Endothelial cell of hepatic sinusoid (primary cell): ENCODE results near the gene ZDHHC22.

Experiments
- in situ Hi-C: cut with HindIII; loops from 2 replicates; pipeline ENCODE4 v1.10.0; 2017; ENCODE audit warnings: low sequenced_read_pairs

The ZDHHC22 gene

DNA sequence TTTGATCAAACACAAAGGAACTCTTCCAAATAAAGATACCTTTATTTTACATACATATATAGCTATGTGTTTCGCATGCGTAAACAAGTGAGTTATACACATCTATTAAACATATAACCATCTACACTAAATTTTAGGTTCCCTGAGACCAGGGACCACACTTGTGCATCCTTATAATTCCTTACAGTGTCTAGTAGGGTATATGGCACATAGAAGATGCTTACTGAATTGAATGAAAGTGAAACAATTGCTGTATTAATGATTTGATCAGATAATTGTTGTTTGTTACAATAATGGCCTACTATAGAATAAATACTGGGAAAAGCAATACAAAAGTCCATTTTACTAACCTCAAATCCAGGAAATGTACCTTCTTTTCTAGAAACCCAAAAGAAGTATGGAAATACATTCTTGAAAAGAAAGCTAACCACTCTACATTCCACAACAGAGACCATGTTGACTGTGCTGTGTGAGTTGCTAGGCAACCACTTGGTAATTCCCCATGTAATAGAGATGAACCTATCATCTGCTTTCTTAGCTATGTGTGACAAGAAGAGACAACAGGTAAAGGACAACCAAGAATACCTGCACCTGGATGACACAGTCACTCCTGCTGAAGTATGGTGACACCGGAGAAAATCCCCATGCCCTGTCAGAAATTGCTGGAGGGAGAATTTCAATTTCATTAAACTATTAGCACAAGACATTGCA lies 55.4 kb downstream of the ZDHHC22 start:
- in situ Hi-C loops = no loop called here

DNA sequence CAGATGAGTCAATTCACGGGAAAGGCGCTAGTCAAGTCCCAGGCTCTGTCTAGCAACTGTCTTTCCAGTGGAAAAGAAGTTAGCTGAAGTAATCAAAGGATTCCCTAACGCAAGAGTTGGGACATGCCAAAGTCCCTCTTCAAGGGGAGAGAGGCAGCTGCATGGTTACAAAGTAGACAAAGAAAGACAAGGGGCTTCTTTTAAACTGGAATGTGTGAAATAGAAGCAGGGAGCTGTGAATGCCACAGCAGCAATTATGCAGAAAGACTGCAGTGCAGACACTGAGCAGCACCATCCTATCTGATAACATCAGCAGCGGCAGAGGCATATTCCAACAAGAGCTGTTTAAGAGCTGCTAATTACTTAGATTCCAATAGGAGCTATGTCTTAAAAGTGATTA lies 56.1 kb downstream of the ZDHHC22 start:
- in situ Hi-C loops = no loop called here

DNA sequence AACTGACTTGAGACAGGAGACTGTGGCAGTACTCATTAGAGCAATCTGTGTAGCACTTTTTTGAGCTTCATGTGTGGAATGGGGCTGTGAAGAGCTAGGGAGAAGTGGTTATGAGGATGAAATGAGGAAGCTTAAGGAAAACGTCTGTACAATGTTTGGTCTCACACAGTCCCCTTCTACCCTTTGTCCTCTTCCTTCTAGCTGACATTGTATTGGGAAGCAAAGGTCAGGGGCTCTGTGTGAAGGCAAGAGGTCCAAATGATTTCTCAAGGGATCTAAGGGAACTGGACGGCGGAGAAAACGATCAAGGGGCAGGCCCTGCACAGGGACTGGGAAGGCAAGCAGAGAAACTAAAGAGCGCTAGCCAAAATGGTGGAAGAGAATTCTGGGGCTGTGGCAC lies 56.6 kb downstream of the ZDHHC22 start:
- in situ Hi-C loops = no loop called here

DNA sequence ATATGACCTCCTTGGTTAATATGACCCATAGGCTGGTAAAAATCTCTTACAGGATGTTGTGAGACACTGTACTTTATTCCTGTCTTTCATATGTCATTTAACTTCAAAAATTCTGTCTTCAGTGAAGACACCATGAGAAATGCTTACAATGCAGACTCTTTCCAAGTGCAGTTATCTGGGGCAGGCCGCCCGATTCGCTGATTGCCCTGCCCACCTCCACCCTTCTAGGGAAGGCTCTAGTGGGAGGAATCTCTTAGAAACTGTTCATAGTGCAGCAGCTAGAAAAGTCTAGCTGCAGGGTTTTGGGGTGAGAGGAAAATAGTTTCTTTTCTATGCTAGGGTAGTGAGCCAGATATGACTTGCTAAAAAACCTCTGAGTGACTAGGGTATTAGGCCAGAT lies 58.5 kb downstream of the ZDHHC22 start:
- in situ Hi-C loops = no loop called here

DNA sequence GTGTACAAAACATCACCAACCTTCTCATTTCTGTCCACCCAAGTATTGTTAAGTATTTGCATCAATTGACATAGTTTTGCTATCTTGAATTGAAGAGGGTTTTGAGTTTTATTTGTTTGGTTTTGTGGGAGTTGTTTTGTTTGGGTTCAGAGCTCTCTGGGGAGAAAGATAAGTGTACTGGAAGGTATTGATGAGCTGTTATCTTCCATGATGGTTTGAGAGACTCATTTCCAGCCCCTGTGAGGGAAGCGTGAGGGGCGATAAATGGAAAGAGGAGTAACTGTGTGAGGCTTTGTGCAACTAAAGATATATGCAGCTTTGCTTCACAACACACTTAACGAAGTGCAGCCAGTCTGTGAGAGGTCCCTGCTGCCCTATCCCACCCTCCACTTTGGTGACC lies 59.2 kb downstream of the ZDHHC22 start:
- in situ Hi-C loops = no loop called here
